BLaER1 (cell line): Measurements from ENCODE around the gene SMYD3.
A peak's percentile ranks its signal among the peaks of the same experiment; 100 is the strongest.

Experiments
- H3K27ac ChIP-seq: shearing (Covaris generic); formaldehyde crosslinking; 2 replicates; pipeline ENCODE4 v1.8.1; 2022
- H3K27me3 ChIP-seq: shearing (Covaris generic); formaldehyde crosslinking; 2 replicates; pipeline ENCODE4 v1.8.1; 2022
- H3K36me3 ChIP-seq: shearing (Covaris generic); formaldehyde crosslinking; 2 replicates; pipeline ENCODE4 v1.8.1; 2022
- H3K4me1 ChIP-seq: shearing (Covaris generic); formaldehyde crosslinking; 2 replicates; pipeline ENCODE4 v1.8.1; 2022
- H3K4me2 ChIP-seq: shearing (Covaris generic); formaldehyde crosslinking; 2 replicates; pipeline ENCODE4 v1.8.1; 2022
- H3K4me3 ChIP-seq: shearing (Covaris generic); formaldehyde crosslinking; 2 replicates; pipeline ENCODE4 v1.8.1; 2022
- H3K9ac ChIP-seq: shearing (Covaris generic); formaldehyde crosslinking; 2 replicates; pipeline ENCODE4 v1.8.1; 2022
- H3K9me3 ChIP-seq: shearing (Covaris generic); formaldehyde crosslinking; 2 replicates; pipeline ENCODE4 v1.8.1; 2022
- H4K20me1 ChIP-seq: shearing (Covaris generic); formaldehyde crosslinking; 2 replicates; pipeline ENCODE4 v1.8.1; 2022
- Cebpa-rat ChIP-seq: shearing (Covaris generic); IDR thresholded peaks from 2 replicates; pipeline ENCODE4 v1.8.1; 2022

The SMYD3 gene

GRCh38 chr1:246184503-246184902 lies 322.6 kb downstream of the SMYD3 start:
- Histone ChIP-seq H3K4me3 (no peak overlapping the region), H3K4me2 (no peak overlapping the region), H4K20me1 (no peaks in the 10 kb centered on the region), H3K27ac (no peak overlapping the region), H3K36me3 (peaks cover 6% of the 10 kb centered on the region; the same call in 1 of the 2 replicates), H3K9me3 (no peaks in the 10 kb centered on the region), H3K9ac (no peak overlapping the region), H3K4me1 (peaks cover 6% of the 10 kb centered on the region; the same call in 1 of the 2 replicates), H3K27me3 (no peaks in the 10 kb centered on the region)
- no peak for TF ChIP-seq Cebpa-rat

DNA sequence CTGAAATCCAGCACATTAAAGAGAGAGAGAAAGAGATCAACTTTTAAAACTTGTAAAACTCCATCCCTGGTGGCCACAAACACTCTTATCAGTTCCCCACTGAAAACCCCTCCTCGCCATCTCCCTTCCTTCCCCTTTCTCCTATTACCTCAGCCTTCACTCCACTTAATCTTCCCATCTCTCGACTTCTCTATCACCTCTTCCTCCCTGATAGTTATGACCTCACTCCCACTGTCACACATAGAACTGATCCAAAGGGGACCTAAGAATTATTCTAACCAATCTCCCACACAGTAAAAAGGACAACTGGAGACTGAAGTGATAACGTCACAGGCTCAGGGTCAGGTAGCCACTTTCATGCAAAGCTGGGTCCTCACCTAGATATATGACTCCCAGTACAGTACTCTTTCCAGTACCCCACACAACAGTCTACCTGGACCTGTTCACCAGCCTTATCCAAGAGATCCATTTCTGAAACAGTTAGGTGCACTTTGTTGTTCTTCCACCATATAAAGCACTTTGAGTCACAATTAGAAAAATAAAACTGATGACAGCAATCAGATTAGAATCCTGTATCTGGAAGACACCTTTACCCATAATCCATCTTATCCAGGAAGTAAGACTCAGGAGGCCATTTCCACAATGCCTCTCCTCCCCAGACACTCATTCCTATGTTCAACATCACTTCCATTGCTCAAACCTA lies 324.8 kb downstream of the SMYD3 start:
- TF ChIP-seq Cebpa-rat, result no peak
- Histone ChIP-seq H3K4me1 (peaks cover 13% of the 10 kb centered on the region), H3K27ac (no peak overlapping the region), H3K27me3 (no peaks in the 10 kb centered on the region), H4K20me1 (no peaks in the 10 kb centered on the region), H3K9me3 (no peaks in the 10 kb centered on the region), H3K4me2 (no peak overlapping the region), H3K4me3 (no peak overlapping the region), H3K9ac (no peak overlapping the region), H3K36me3 (peaks cover 13% of the 10 kb centered on the region; the same call in 1 of the 2 replicates)

GRCh38 chr1:246181241-246181640 lies 325.8 kb downstream of the SMYD3 start:
- H3K4me3 ChIP-seq, result no peak overlapping the region
- no peak overlapping the region for H3K4me2 ChIP-seq
- H3K27me3 ChIP-seq, result no peaks in the 10 kb centered on the region
- no peak overlapping the region for H3K9ac ChIP-seq
- no peaks in the 10 kb centered on the region for H3K9me3 ChIP-seq
- no peaks in the 10 kb centered on the region for H4K20me1 ChIP-seq
- no peak for TF ChIP-seq Cebpa-rat
- H3K27ac ChIP-seq, result no peak overlapping the region
- 0 out of 2 replicates have a peak, but pooled peaks cover 8% of the 10 kb centered on the region for H3K36me3 ChIP-seq
- H3K4me1 ChIP-seq, result peaks cover 13% of the 10 kb centered on the region

- Histone ChIP-seq H3K27ac (no peak overlapping the region), H3K4me3 (no peak overlapping the region)
- TF ChIP-seq Cebpa-rat, result no peak
Measured at GRCh38 chr1:246179401-246179800, 327.7 kb downstream of the SMYD3 start.

GRCh38 chr1:246178717-246179311 lies 328.3 kb downstream of the SMYD3 start:
- Histone ChIP-seq H3K4me3 (no peak overlapping the region), H3K9me3 (no peaks in the 10 kb centered on the region), H3K4me1 (peaks cover 13% of the 10 kb centered on the region), H3K36me3 (0 out of 2 replicates have a peak, but pooled peaks cover 8% of the 10 kb centered on the region), H3K27me3 (no peaks in the 10 kb centered on the region), H3K4me2 (peak overlapping the region; percentile 4; the same call in 1 of the 2 replicates), H4K20me1 (no peaks in the 10 kb centered on the region), H3K9ac (no peak overlapping the region), H3K27ac (no peak overlapping the region)
- no peak for TF ChIP-seq Cebpa-rat

More at GRCh38 chr1:246179401-246179800, 327.7 kb downstream of the SMYD3 start:
- H3K9me3 ChIP-seq, result no peaks in the 10 kb centered on the region
- H3K4me1 ChIP-seq, result peaks cover 13% of the 10 kb centered on the region
- 0 out of 2 replicates have a peak, but pooled peaks cover 8% of the 10 kb centered on the region for H3K36me3 ChIP-seq
- no peaks in the 10 kb centered on the region for H4K20me1 ChIP-seq
- H3K9ac ChIP-seq, result no peak overlapping the region
- no peak overlapping the region for H3K4me2 ChIP-seq
- H3K27me3 ChIP-seq, result no peaks in the 10 kb centered on the region

DNA sequence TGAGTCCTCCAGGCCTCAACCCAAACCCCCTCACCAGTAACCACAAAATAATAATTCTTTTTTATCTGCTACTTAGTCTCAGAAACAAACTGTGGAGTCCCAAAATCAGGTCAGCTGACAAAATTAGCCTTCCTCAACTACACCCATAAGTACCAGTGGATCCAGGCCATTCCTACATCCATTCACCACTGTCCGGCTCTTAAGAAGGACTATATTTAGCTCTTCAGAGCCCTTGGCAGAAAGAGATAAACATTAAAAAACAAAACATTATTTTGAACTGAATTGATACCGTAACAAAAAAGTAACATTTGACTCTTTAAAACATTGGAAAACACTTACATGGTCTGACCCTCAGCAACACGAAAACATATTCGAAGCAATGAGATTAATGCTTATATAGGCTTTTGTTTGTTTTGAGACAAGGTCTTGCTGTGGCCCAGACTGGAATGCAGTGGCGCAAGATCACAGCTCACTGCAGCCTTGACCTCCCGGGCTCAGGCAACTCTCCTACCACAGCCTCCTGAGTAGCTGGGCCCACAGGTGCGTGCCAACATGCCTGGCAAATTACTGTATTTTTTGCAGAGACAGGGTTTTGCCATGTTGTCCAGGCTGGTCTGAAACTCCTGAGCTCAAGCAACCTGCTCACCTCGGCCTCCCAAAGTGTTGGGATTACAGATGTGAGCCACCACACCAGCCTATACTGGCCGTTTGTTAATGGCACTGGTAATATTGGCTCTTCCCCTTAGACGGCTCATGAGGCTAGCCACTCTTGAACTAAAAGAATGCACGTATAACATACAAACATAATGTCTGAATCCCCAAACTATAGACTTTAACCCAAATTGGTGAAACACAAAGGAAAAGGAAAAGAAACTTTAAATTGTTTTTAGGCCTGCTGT lies 330.7 kb downstream of the SMYD3 start:
- no peaks in the 10 kb centered on the region for H4K20me1 ChIP-seq
- H3K4me1 ChIP-seq, result peaks cover 7% of the 10 kb centered on the region; the same call in 1 of the 2 replicates
- no peak overlapping the region for H3K9ac ChIP-seq
- H3K4me3 ChIP-seq, result no peak overlapping the region
- H3K9me3 ChIP-seq, result no peaks in the 10 kb centered on the region
- H3K36me3 ChIP-seq, result 0 out of 2 replicates have a peak, but pooled peaks cover 8% of the 10 kb centered on the region
- no peaks in the 10 kb centered on the region for H3K27me3 ChIP-seq
- no peak for TF ChIP-seq Cebpa-rat
- H3K27ac ChIP-seq, result no peak overlapping the region
- H3K4me2 ChIP-seq, result no peak overlapping the region

- Histone ChIP-seq H3K9me3 (no peaks in the 10 kb centered on the region), H3K27ac (no peak overlapping the region)
Measured at GRCh38 chr1:246170574-246171261, 336.4 kb downstream of the SMYD3 start.

GRCh38 chr1:246169486-246169885 lies 337.6 kb downstream of the SMYD3 start:
- no peak overlapping the region for H3K9ac ChIP-seq
- no peaks in the 10 kb centered on the region for H3K36me3 ChIP-seq
- H3K27ac ChIP-seq, result no peak overlapping the region
- H3K4me2 ChIP-seq, result no peak overlapping the region
- H3K27me3 ChIP-seq, result no peaks in the 10 kb centered on the region
- H3K4me3 ChIP-seq, result no peak overlapping the region
- no peaks in the 10 kb centered on the region for H3K4me1 ChIP-seq
- H3K9me3 ChIP-seq, result no peaks in the 10 kb centered on the region
- no peaks in the 10 kb centered on the region for H4K20me1 ChIP-seq
- TF ChIP-seq Cebpa-rat, result no peak

More at GRCh38 chr1:246170574-246171261, 336.4 kb downstream of the SMYD3 start:
- no peak overlapping the region for H3K4me3 ChIP-seq
- TF ChIP-seq Cebpa-rat, result no peak
- H3K4me1 ChIP-seq, result no peaks in the 10 kb centered on the region
- no peak overlapping the region for H3K4me2 ChIP-seq
- no peaks in the 10 kb centered on the region for H4K20me1 ChIP-seq
- H3K27me3 ChIP-seq, result no peaks in the 10 kb centered on the region
- H3K9ac ChIP-seq, result no peak overlapping the region
- H3K36me3 ChIP-seq, result no peaks in the 10 kb centered on the region

GRCh38 chr1:246169019-246169418 lies 338.1 kb downstream of the SMYD3 start:
- TF ChIP-seq Cebpa-rat, result no peak
- no peaks in the 10 kb centered on the region for H3K4me1 ChIP-seq
- no peak overlapping the region for H3K9ac ChIP-seq

More at GRCh38 chr1:246169019-246169418, 338.1 kb downstream of the SMYD3 start:
- Histone ChIP-seq H3K27ac (no peak overlapping the region), H3K27me3 (no peaks in the 10 kb centered on the region), H3K4me2 (no peak overlapping the region), H3K9me3 (no peaks in the 10 kb centered on the region), H3K36me3 (no peaks in the 10 kb centered on the region), H3K4me3 (no peak overlapping the region), H4K20me1 (no peaks in the 10 kb centered on the region)
